DMS153 (cell line): ENCODE results near the gene RRP9.
"Not testable (repeated sequence)": the region's sequence is repeated elsewhere in the genome, so short reads cannot be mapped to it uniquely, and the experiment has no call there.

Experiments used
- DNase-seq: peaks from one replicate; lab custom pipeline; 2025; lab: John Stamatoyannopoulos, UW

The RRP9 gene

DNA sequence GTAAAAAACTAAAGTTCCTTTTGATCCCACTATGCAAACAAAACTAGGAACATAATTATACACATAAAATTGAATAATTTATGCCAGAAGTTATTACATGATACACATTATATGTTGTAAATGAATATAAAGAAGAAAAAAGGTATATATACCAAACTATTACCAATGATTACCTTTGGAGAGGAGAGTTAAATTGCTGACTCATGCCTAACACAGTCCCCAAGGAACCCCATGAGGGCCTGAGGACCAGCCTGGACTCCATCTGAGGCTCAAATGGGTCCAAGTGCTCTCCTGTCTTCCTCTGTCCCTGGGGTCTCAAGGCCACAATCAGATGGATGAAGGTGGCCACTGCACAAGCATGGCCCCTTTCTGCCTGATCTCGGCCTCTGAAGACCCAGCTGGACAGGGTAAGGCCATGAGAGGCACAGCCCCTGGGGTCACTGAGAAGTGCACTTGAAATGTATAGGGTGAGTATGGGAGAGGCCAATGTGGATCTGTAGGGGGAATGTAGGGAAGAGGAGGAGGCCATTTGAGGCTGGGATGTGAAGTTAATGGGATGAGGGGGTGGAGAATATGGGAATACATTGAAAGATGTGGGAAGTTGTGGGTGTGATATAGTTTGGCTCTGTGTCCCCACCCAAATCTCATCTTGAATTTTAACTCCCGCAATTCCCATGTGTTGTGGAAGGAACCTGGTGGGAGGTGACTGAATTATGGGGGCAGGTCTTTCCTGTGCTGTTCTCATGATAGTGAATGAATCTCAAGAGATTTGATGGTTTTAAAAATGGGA is 37.5 kb downstream of the RRP9 start:
- no peak for DNase-seq

DNA sequence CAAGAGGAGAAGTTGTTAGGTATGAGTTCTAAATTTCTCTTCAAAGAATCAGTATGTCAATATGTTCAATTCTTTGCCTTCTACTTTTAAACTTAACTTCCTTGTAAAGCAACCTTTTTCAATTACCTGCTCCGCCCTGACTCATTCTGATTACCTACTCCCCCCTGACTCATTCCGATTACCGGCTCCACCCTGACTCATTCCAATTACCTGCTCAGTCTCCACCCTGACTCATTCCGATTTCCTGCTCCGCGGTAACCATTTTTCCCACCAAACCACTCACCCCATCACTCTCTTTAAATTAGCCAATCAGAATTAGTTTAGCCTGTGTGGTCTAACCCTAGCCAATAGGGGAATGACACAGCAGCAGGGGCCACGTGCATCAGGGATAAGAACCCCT is 39.3 kb downstream of the RRP9 start:
- DNase-seq: not testable (repeated sequence)

- not testable (repeated sequence) for DNase-seq
Measured at GRCh38 chr3:51900043-51900442, 41.7 kb downstream of the RRP9 start.

DNA sequence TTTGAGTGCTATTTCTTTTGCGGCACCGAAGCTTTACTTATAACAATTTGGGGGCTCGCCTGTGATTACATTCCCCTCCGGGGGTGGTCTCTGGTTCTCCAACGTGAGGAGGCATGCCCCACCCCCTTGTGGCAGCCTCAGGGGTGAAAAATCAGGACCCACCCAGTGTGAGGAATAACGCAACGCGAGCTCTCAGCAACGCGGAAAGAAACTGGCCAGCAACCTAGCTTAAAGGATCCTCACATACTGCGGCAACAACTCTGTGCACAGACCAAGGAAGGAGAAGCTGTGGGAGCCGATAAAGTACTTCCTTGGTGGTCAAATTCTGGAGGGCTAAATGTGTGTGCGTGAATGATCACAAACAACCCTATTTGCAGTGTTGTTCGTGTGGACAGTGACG is 44.3 kb downstream of the RRP9 start:
- DNase-seq: no peak

- no peak for DNase-seq
Measured at GRCh38 chr3:51896607-51897305, 44.9 kb downstream of the RRP9 start.

DNA sequence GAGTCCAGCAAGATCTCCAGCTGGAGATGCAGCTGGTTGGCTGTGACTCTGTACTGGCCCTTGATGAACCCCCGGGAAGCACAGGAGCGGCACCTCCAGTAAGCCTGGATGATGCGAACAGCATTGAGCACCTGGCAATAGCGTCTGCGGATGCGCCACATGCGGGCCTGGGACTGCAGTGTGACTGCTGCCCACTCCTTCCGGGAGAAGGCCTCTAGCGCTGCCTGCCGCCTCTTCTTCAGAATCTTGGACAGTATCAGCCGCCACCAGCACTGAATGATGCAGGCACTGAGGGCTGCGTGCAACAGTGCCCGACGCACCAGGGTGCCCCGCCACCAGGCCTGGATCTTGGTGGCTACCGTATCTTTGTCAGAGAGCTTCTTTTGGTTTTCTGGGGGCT is 46.8 kb downstream of the RRP9 start:
- no peak for DNase-seq

DNA sequence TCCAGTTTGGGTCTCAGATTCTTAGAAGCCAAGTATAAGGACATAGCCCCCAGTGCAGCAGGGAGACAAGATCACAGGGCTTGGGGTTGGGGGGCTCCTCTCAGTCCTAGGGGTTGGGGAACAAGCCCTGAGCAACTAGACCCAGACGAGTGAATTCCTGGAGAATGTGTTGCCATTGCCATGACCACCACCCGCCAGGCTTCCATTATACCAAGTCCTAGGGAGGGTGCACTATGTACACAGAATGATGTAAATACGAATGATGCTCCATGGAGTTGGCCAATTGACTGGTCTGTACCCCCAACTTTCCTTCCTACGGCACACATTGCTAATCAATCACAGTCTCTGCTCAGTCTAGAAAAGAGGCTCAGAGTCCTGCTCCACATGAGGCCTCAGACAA is 47.3 kb downstream of the RRP9 start:
- no peak for DNase-seq

GRCh38 chr3:51891242-51892039 is 50.3 kb downstream of the RRP9 start:
- no peak for DNase-seq

- DNase-seq: no peak
Measured at GRCh38 chr3:51888463-51889105, 53.1 kb downstream of the RRP9 start.

- DNase-seq: no peak
Measured at GRCh38 chr3:51887620-51888019, 54.1 kb downstream of the RRP9 start.

DNA sequence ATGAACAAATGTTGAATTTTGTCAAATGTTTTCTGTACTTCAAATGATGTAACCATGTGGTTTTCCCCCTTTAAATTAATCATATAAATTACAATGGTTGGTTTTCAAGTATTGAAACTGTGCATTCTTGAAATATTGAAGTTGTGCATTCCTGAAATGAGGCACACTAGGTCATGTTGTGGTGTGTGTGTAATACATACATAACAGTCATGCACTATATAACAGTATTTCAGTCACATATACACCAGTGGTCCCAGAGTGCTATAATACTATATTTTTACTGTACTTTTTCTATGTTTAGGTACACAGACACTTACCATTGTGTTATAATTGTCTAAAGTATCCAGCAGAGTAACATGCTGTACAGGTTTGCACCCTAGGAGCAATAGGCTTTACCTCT is 55.3 kb downstream of the RRP9 start:
- no peak for DNase-seq
